H1 (cell line): ENCODE data around the gene KCNE3.

Experiments
- KDM1A ChIP-seq: fragments of 200-600, 300-600 bp; sonication (generic); IDR thresholded peaks from 2 replicates; pipeline ENCODE4 v1.7.1; 2016; ENCODE audit warnings: mild to moderate bottlenecking, low read length, borderline replicate concordance
- POLR2A ChIP-seq, 2 experiments: IDR thresholded peaks; 1 replicate in 1 of 2; 2 replicates in 1 of 2; pipeline ENCODE4 v1.6.1; 2011; ENCODE audit warnings: low read depth in 2 of 2, low read length in 2 of 2, mild to moderate bottlenecking in 2 of 2; ENCODE audit errors: control extremely low read depth in 1 of 2
- SRF ChIP-seq: IDR thresholded peaks from 2 replicates; pipeline ENCODE4 v1.6.1; 2011; ENCODE audit warnings: mild to moderate bottlenecking, low read depth, low read length, moderate library complexity
- TF ChIP-seq, protein P1 (sequence below), 3 experiments: IDR thresholded peaks; 1 replicate in 2 of 3; 2 replicates in 1 of 3; pipeline versions ENCODE4 v1.5.1 to v1.6.1; 2011; ENCODE audit warnings: low read length in 3 of 3, mild to moderate bottlenecking in 3 of 3, inconsistent platforms in 2 of 3, low read depth in 1 of 3, moderate library complexity in 1 of 3; ENCODE audit not compliant: insufficient read depth in 1 of 3; ENCODE audit errors: control extremely low read depth in 1 of 3

DNA sequence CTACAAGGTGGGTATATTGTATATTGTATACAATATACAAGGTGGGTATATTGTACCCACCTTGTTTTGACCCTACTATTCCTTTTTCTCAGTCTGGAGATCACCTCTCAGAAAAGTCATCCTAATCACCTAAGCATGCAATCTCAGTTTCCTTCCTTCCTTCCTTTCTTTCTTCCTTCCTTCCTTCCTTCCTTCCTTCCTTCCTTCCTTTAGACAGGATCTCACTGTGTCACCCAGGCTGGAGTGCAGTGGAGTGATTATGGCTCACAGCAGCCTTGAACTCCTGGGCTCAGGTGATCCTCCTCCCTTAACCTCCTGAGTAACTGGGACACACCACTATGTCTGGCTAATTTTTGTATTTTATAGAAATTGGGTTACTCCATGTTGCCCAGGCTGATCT is 1.2 kb upstream of the KCNE3 start:
- no peak for TF ChIP-seq KDM1A
- no peak for TF ChIP-seq SRF
- no peak for TF ChIP-seq POLR2A (IDR thresholded peaks at IDR 0.05; ENCODE audit: control extremely low read depth in 1 of 2, low read depth in 2 of 2, low read length in 2 of 2)
- TF ChIP-seq, protein P1, sequence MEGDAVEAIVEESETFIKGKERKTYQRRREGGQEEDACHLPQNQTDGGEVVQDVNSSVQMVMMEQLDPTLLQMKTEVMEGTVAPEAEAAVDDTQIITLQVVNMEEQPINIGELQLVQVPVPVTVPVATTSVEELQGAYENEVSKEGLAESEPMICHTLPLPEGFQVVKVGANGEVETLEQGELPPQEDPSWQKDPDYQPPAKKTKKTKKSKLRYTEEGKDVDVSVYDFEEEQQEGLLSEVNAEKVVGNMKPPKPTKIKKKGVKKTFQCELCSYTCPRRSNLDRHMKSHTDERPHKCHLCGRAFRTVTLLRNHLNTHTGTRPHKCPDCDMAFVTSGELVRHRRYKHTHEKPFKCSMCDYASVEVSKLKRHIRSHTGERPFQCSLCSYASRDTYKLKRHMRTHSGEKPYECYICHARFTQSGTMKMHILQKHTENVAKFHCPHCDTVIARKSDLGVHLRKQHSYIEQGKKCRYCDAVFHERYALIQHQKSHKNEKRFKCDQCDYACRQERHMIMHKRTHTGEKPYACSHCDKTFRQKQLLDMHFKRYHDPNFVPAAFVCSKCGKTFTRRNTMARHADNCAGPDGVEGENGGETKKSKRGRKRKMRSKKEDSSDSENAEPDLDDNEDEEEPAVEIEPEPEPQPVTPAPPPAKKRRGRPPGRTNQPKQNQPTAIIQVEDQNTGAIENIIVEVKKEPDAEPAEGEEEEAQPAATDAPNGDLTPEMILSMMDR (IDR thresholded peaks at IDR 0.05; ENCODE audit: control extremely low read depth in 1 of 3, insufficient read depth in 1 of 3, low read depth in 1 of 3, low read length in 3 of 3), result no peak
